Mucosa of descending colon (tissue), 3 donors: ENCODE data around the gene KRTAP10-2. TPM values are rescaled to one million over a fixed set of nuclear protein-coding genes. Genes with fewer than 3 reads are reported as not detected.
A peak's percentile ranks its signal among the peaks of the same experiment; 100 is the strongest.

Experiments
- ATAC-seq: fragments of 200-7000 bp; cut with Tn5 transposase; one replicate; pipeline ENCODE4 v1.9.1; 2020; ENCODE audit warnings: mild to moderate bottlenecking, moderate library complexity
- DNase-seq, 3 donors: peaks; one replicate each; pipeline ENCODE4 v3.0.0-alpha.2; 2020
- H3K36me3 ChIP-seq: fragments of 200-600 bp; one replicate; pipeline ENCODE4 v1.8.0; 2021; ENCODE audit warnings: low read depth, mild to moderate bottlenecking
- H3K4me1 ChIP-seq: fragments of 200-600 bp; one replicate; pipeline ENCODE4 v1.8.0; 2021; ENCODE audit warnings: low read depth, mild to moderate bottlenecking
- H3K4me3 ChIP-seq: fragments of 200-600 bp; one replicate; pipeline ENCODE4 v1.8.0; 2021; ENCODE audit warnings: mild to moderate bottlenecking
- H3K9me3 ChIP-seq: fragments of 200-600 bp; one replicate; pipeline ENCODE4 v1.8.0; 2021; ENCODE audit warnings: mild to moderate bottlenecking
- CTCF ChIP-seq: fragments of 200-600 bp; IDR thresholded peaks from one replicate; pipeline ENCODE4 v1.8.0; 2022; ENCODE audit warnings: antibody characterized with exemption, mild to moderate bottlenecking
- intact Hi-C, 2 donors: fragments of 100-400 bp; cut with DNase I in 1 of 2; cut with micrococcal nuclease in 1 of 2; formaldehyde crosslinking; loops; one replicate each; pipeline versions ENCODE4 v1.11.0 to v1.11.1; 2022; cut with DNase I, micrococcal nuclease
- total RNA-seq, 3 donors: library from RNA; stranded (reverse); fragmentation: NEBNext Ultra II Directional in 2 of 3; extraction: Animal tissue kit (Norgen Biotek cat#: 25700) in 2 of 3; gene quantifications; one replicate each; pipeline versions ENCODE4 v1.2.1 to v1.2.4, GENCODE V29; 2021 to 2023
- donor health status: DM: no; HTN: no; CAD: no; lungs with moderate emphysema.
- donor health status: DM: no; HTN: no; CAD: no.
- donor health status: DM: no; HTN: yes; CAD: no.

KRTAP10-2 gene
- total RNA-seq, 3 donors from 2014 or later = not detected

DNA sequence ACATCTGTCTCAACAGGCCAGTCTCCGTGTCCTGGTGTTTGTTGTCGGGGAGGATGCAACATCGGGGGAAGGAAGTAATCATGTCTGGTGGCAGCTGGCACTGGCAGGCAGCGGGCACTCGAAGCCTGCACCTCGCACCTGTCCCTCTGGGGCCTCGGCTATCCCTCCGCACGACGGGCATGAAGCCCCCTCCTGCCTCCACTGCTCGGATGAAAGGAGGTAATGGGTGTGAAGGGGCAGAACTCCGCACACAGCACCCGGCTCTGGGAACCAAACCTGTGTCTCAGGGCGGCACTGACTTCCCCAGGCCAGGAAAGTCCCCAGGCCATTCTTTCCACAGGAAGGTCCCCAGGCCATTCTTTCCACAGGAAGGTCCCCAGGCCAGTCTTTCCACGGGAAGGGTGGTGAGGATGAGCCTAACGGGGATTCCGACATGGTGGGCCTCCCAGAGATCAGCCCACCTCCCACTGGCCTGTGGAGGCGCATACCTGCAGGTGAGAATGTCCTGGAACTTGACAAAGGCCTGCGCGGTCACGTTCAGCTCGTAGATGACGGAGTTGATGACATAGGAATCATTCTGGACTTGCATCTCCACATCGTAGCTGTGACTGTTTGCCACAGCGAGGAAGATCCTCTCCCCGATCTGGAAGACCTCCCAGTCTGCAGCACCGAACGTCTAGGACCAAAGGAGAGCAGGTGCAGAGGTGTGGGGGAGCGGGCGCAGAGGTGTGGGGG is 42.4 kb downstream of the KRTAP10-2 start:
- intact Hi-C loops = no loop called here
- Histone ChIP-seq H3K4me3 (no peak overlapping the region), H3K9me3 (no peaks in the 10 kb centered on the region), H3K4me1 (peaks cover 3% of the 10 kb centered on the region), H3K36me3 (no peaks in the 10 kb centered on the region)
- no peak for ATAC-seq
- TF ChIP-seq CTCF = no peak
- DNase-seq = no peak

DNA sequence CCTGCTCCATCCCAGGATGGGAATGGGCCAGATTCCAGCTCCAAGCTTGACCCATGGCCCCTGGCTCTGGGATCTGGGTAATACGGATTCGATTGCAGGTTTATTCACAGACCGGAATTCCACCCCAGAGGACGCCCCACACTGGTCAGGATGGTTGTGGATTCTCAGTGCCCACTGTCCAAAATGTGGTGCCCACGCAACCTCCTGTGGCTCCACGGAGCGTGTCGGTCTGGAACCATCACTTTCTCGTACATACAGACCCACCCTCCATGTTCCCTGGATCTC is 42.9 kb downstream of the KRTAP10-2 start:
- ATAC-seq = no peak
- no peak for DNase-seq
- intact Hi-C loops = no loop called here

DNA sequence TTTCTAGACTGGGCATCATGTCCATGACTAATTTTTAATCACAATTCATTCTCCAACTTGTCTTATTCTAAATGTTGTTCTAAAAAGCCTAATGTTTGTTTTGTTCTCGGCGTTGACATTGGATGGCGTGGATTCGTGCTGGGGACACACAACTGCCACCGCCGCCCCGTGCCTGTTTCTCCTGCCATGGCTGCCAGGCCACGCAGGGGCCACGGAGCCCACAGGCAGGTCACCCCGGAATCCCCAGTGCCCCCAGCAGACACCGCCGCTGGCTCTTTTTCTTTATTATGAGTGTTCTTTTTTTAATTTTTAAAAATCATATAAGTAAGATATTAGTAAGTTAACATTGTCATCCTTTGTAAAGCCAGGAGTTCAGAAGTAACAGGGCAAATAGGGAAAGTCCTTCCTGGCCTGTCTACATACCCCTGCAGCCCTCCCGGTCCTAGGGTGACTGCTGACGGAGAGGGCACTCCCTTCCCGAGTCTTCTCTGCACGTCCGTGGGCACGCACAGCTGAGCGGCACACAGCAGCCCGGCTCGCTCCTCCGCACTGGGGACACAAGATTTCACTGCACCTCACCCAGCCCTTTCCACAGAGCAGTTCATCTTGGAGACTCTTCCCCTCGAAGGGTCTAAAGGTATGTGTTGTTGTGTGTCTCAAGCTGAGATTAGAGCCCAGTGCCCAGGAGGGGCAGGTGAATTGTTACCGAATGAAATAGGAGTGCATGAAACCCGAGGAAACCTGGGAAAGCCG is 43.5 kb downstream of the KRTAP10-2 start:
- TF ChIP-seq CTCF = no peak
- Histone ChIP-seq H3K36me3 (no peaks in the 10 kb centered on the region), H3K4me1 (peaks cover 3% of the 10 kb centered on the region), H3K4me3 (no peak overlapping the region), H3K9me3 (no peaks in the 10 kb centered on the region)
- DNase-seq (no peak), ATAC-seq (no peak)
- intact Hi-C loops = no loop called here

More for the DNA sequence above, 42.9 kb downstream of the KRTAP10-2 start:
- Histone ChIP-seq H3K4me1 (peaks cover 3% of the 10 kb centered on the region), H3K36me3 (no peaks in the 10 kb centered on the region), H3K9me3 (no peaks in the 10 kb centered on the region), H3K4me3 (no peak overlapping the region)
- TF ChIP-seq CTCF = no peak

- H3K9me3 ChIP-seq = no peaks in the 10 kb centered on the region
- H3K36me3 ChIP-seq = no peaks in the 10 kb centered on the region
- intact Hi-C loops = no loop called here
- no peak overlapping the region for H3K4me3 ChIP-seq
- H3K4me1 ChIP-seq = peaks cover 3% of the 10 kb centered on the region
- ATAC-seq (no peak), DNase-seq (peak in 1 of 3 donors; percentile 11)
- TF ChIP-seq CTCF = no peak
Observed at GRCh38 chr21:44506279-44507255, 44.7 kb downstream of the KRTAP10-2 start.

- intact Hi-C loops = no loop called here
- Histone ChIP-seq H3K36me3 (no peaks in the 10 kb centered on the region), H3K4me1 (peaks cover 3% of the 10 kb centered on the region), H3K9me3 (no peaks in the 10 kb centered on the region), H3K4me3 (no peak overlapping the region)
- no peak for DNase-seq
- ATAC-seq = no peak
- no peak for TF ChIP-seq CTCF
Observed at GRCh38 chr21:44505673-44506278, 45.5 kb downstream of the KRTAP10-2 start.
